Erythroblast (primary cell): Measurements from ENCODE around the gene GPRIN3.

Source experiments
- GATA1 ChIP-seq: IDR thresholded peaks from 2 replicates; pipeline ENCODE4 v1.6.1; 2011; ENCODE audit warnings: low read depth, mild to moderate bottlenecking, control low read depth, low read length, moderate library complexity
- POLR2A ChIP-seq: IDR thresholded peaks from 2 replicates; pipeline ENCODE4 v1.6.1; 2011; ENCODE audit warnings: mild to moderate bottlenecking, low read length

GRCh38 chr4:89294573-89295269 is 12.9 kb downstream of the GPRIN3 start:
- TF ChIP-seq POLR2A (no peak), GATA1 (no peak)
